Activated naive CD4-positive, alpha-beta T cell treated with anti-CD3 and anti-CD28 coated beads, Interleukin-2, amount 10 ng/mL, durations not matched to agents 7 days and 5 days (primary cell): Measurements from ENCODE around the gene ISYNA1.

ENCODE experiments used
- CTCF ChIA-PET: fragments of 350-600 bp; sonication (Branson Sonifier 250); formaldehyde crosslinking; loops from one replicate; lab custom pipeline; 2021; ENCODE audit warnings: antibody characterized with exemption; lab: Charles Lee
- DNase-seq: peaks from one replicate; pipeline ENCODE4 v3.0.0-alpha.2; 2020
- H3K27ac Mint-ChIP-seq: one replicate; pipeline ENCODE4 v1.8.0; 2021; ENCODE audit warnings: mild to moderate bottlenecking, moderate library complexity, mixed read lengths
- H3K27me3 Mint-ChIP-seq: one replicate; pipeline ENCODE4 v1.8.0; 2021; ENCODE audit warnings: mild to moderate bottlenecking, mixed read lengths
- H3K36me3 Mint-ChIP-seq: one replicate; pipeline ENCODE4 v1.8.0; 2021; ENCODE audit warnings: mixed read lengths
- H3K4me1 Mint-ChIP-seq: one replicate; pipeline ENCODE4 v1.8.0; 2021; ENCODE audit warnings: mixed read lengths
- H3K4me3 Mint-ChIP-seq: one replicate; pipeline ENCODE4 v1.8.0; 2021; ENCODE audit warnings: mild to moderate bottlenecking, moderate library complexity, mixed read lengths
- H3K9me3 Mint-ChIP-seq: one replicate; pipeline ENCODE4 v1.8.0; 2021; ENCODE audit warnings: mixed read lengths

Gene ISYNA1

DNA sequence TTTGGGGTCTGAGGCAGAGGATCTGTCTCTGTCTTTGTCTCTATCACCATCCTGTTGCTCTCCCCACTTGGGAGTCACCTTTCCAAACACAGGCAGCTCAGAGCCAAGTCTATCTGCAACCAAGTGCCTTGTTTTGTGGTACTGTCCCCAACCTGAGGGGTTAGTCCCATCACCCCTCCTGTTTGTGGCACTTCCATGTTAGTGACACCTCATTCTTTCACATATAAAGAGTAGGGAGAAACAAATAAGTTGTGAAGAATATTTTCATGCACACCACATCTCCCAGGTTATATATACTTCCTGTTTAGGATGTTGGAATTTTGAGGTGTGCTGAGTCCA lies 48.2 kb downstream of the ISYNA1 start:
- H3K9me3 Mint-ChIP-seq = no peaks in the 10 kb centered on the region
- no peaks in the 10 kb centered on the region for H3K36me3 Mint-ChIP-seq
- DNase-seq = no peak
- peaks cover 25% of the 10 kb centered on the region for H3K4me1 Mint-ChIP-seq
- CTCF ChIA-PET = interaction anchor here (1.2 to 7.8 kb wide), 8 partner anchors 10 to 111 kb away, joined by 3 to 96 read pairs (median 10); partner anchors contain the start of gene SSBP4
- H3K27ac Mint-ChIP-seq = no peak overlapping the region
- peaks cover 100% of the 10 kb centered on the region for H3K27me3 Mint-ChIP-seq
- H3K4me3 Mint-ChIP-seq = no peak overlapping the region

DNA sequence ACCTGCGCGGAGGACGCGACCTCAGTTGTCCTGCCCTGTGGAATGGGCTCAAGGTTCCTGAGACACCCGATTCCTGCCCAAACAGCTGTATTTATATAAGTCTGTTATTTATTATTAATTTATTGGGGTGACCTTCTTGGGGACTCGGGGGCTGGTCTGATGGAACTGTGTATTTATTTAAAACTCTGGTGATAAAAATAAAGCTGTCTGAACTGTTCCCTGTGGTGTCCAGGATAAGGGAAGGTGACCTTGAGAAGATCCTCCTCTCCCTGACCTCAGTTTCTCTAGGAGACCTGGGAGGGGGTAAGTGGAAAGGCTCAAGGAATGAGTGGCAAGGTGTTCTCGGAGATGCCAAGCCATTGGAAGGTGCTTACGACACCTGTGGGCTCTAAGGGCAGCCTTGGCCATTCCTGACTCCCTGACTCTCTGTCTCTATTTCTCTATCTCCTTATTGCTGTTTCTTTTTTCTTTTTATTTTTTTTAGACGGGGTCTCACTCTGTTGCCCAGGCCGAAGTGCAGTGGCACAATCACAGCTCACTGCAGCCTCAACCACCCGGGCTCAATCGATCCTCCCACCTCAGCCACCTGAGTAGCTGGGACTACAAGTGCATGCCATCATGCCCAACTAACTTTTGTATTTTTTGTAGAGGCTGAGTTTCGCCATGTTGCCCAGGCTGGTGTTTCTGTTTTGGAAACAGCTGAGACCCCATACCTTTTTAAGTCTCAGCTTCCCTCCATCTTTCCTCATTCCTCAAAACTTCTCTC lies 48.8 kb downstream of the ISYNA1 start:
- CTCF ChIA-PET = interaction anchor here (1.0 to 7.8 kb wide), 15 partner anchors 9 to 158 kb away, joined by 3 to 96 read pairs (median 7); partner anchors contain the start of genes LRRC25 and SSBP4
- Mint-ChIP-seq H3K27me3 (peaks cover 100% of the 10 kb centered on the region), H3K4me3 (peak overlapping the region; percentile 23), H3K36me3 (no peaks in the 10 kb centered on the region), H3K27ac (no peak overlapping the region), H3K4me1 (peaks cover 25% of the 10 kb centered on the region), H3K9me3 (no peaks in the 10 kb centered on the region)
- DNase-seq = no peak

DNA sequence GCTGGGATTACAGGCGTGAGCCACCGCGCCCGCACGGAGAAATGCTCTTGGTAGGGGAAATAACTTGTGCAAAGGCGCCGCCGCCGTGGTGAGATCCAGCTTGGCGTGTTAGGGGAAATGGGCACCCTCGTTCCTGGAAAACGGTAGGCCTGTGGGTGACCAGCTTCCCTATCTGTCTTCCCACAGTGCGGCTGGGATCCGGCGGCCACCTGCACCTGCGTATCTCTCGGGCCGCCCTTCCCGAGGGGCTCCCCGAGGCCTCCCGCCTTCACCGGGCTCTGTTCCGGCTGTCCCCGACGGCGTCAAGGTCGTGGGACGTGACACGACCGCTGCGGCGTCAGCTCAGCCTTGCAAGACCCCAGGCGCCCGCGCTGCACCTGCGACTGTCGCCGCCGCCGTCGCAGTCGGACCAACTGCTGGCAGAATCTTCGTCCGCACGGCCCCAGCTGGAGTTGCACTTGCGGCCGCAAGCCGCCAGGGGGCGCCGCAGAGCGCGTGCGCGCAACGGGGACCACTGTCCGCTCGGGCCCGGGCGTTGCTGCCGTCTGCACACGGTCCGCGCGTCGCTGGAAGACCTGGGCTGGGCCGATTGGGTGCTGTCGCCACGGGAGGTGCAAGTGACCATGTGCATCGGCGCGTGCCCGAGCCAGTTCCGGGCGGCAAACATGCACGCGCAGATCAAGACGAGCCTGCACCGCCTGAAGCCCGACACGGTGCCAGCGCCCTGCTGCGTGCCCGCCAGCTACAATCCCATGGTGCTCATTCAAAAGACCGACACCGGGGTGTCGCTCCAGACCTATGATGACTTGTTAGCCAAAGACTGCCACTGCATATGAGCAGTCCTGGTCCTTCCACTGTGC lies 49.6 kb downstream of the ISYNA1 start:
- Mint-ChIP-seq H3K36me3 (no peaks in the 10 kb centered on the region), H3K4me1 (peaks cover 25% of the 10 kb centered on the region), H3K9me3 (no peaks in the 10 kb centered on the region), H3K27me3 (peaks cover 100% of the 10 kb centered on the region), H3K4me3 (peak overlapping the region; percentile 55), H3K27ac (no peak overlapping the region)
- CTCF ChIA-PET = interaction anchor here (0.6 to 7.8 kb wide), 18 partner anchors 8 to 157 kb away, joined by 3 to 96 read pairs (median 6); partner anchors contain the start of genes LRRC25 and SSBP4
- peak; percentile 83 for DNase-seq

DNA sequence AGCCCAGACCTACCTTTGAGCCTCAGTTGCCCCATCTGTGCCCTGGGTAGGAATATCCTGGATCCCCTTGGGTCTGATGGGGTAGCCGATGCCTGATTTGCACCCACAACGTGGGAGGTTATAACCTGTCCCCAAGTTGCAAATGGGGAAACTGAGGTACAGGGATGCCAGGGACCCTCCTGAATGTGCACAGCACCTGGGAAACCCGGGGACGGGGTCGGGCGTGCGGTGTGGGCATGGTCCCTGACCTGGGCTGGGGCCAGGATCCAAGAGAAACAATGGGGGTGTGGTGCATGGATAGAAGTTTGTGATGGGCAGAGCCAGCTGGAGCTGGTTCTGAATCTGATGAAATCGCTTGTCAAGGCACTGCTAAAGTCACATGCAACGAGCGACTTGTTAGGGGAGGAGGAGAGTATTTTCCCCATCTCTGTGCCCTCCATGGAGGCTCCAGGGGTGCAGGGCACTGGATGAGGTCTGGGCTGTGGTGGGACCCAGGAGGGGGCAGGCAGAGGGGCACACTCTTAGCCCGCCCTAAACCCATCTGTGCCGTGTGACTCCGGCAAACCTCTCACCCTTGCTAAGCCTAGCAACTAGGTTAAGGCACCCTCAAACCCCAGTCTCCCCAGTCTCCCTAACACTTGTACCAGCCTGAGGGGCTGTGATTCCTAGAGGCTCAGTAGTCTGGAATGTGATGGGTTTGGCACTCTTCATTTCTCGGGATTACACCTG lies 51.2 kb downstream of the ISYNA1 start:
- Mint-ChIP-seq H3K36me3 (no peaks in the 10 kb centered on the region), H3K4me3 (no peak overlapping the region), H3K27ac (no peak overlapping the region), H3K9me3 (no peaks in the 10 kb centered on the region), H3K27me3 (peaks cover 95% of the 10 kb centered on the region), H3K4me1 (peaks cover 23% of the 10 kb centered on the region)
- DNase-seq = no peak
- CTCF ChIA-PET = interaction anchor here (1.0 to 7.8 kb wide), 3 partner anchors 11 to 75 kb away, joined by 3 to 96 read pairs (median 5); no protein-coding TSS in a partner anchor

DNA sequence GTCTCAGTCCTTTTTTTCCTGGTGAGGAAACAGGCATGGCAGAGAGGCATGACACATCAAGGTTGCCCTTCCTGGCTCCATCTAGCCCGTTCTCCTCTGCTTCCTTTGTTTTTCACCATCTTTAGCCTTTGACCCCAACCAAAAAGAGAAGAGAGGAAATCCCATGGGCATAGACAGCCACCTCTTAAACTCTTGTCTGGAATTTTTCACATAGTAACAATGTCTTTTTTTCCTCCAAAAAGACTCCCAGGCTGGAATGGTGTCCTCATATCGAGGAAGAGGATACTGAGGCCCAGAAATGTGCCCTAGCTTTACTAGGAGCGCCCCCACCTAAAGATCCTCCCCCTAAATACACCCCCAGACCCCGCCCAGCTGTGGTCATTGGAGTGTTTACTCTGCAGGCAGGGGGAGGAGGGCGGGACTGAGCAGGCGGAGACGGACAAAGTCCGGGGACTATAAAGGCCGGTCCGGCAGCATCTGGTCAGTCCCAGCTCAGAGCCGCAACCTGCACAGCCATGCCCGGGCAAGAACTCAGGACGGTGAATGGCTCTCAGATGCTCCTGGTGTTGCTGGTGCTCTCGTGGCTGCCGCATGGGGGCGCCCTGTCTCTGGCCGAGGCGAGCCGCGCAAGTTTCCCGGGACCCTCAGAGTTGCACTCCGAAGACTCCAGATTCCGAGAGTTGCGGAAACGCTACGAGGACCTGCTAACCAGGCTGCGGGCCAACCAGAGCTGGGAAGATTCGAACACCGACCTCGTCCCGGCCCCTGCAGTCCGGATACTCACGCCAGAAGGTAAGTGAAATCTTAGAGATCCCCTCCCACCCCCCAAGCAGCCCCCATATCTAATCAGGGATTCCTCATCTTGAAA lies 52.0 kb downstream of the ISYNA1 start, which contains the start of gene GDF15:
Gene GDF15, plus strand, starts transcription at position 484 of the 868 bp plus-strand sequence. Its CDS starts 32 bp downstream, at position 516.
- no peaks in the 10 kb centered on the region for H3K36me3 Mint-ChIP-seq
- peak within 1 kb of the TSS; percentile 67 for H3K27ac Mint-ChIP-seq
- peaks cover 93% of the 10 kb centered on the region for H3K27me3 Mint-ChIP-seq
- no peak within 1 kb of the TSS for H3K4me3 Mint-ChIP-seq
- peak; percentile 54 for DNase-seq
- CTCF ChIA-PET = interaction anchor here (1.0 to 7.8 kb wide), 3 partner anchors 12 to 76 kb away, joined by 3 to 96 read pairs (median 5); no protein-coding TSS in a partner anchor
- no peaks in the 10 kb centered on the region for H3K9me3 Mint-ChIP-seq
- H3K4me1 Mint-ChIP-seq = peaks cover 23% of the 10 kb centered on the region

DNA sequence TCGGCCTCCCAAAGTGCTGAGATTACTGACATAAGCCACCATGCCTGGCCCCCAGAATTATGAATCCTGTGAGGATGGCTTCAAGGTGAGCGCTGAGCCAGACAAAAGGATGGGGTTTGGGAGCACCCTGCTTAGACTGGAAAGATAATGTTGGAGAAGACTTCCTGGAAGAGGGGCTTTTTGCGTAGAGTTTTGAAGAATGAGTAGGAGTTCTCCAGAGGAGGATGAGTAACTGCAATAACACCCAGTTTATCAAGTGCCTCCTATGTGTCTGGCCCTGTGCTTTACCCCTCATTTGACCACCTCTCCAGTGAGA lies 52.6 kb downstream of the ISYNA1 start:
- H3K9me3 Mint-ChIP-seq = no peaks in the 10 kb centered on the region
- H3K4me1 Mint-ChIP-seq = peaks cover 23% of the 10 kb centered on the region
- no peaks in the 10 kb centered on the region for H3K36me3 Mint-ChIP-seq
- no peak for DNase-seq
- H3K4me3 Mint-ChIP-seq = no peak overlapping the region
- peak overlapping the region; percentile 67 for H3K27ac Mint-ChIP-seq
- CTCF ChIA-PET = interaction anchor here (1.0 to 7.8 kb wide), 3 partner anchors 13 to 76 kb away, joined by 3 to 96 read pairs (median 5); no protein-coding TSS in a partner anchor
- peaks cover 93% of the 10 kb centered on the region for H3K27me3 Mint-ChIP-seq

DNA sequence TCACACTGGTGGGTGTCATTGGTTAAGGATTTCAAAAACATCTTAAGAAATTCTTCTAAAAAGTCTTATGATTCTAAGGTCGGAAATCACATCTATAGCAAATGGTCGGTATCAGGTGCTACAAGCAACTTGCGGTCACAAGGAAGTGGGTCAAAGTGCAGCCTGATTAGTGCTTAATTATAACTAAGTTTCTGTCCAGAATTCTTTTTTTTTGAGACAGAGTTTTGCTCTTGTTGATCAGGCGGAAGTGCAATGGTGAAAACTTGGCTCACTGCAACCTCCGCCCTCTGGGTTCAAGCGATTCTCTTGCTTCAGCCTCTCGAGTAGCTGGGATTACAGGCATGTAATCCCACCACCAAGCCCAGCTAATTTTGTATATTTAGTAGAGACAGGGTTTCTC lies 53.2 kb downstream of the ISYNA1 start:
- peaks cover 93% of the 10 kb centered on the region for H3K27me3 Mint-ChIP-seq
- peaks cover 23% of the 10 kb centered on the region for H3K4me1 Mint-ChIP-seq
- no peak overlapping the region for H3K4me3 Mint-ChIP-seq
- H3K27ac Mint-ChIP-seq = no peak overlapping the region
- no peaks in the 10 kb centered on the region for H3K36me3 Mint-ChIP-seq
- no peaks in the 10 kb centered on the region for H3K9me3 Mint-ChIP-seq
- CTCF ChIA-PET = interaction anchor here (1.1 to 7.8 kb wide), 2 partner anchors 27 to 203 kb away, joined by 3 to 96 read pairs; no protein-coding TSS in a partner anchor
- DNase-seq = no peak
